Mesendoderm (in vitro differentiated cells): ENCODE data around the gene KIF23.

ENCODE experiments used
- DNase-seq: peaks from one replicate; pipeline ENCODE4 v3.0.0; 2013
- H2AK5ac ChIP-seq: 2 replicates; pipeline ENCODE4 v1.6.1; 2013; ENCODE audit warnings: low read length, inconsistent platforms
- H2BK120ac ChIP-seq: 2 replicates; pipeline ENCODE4 v1.6.1; 2013; ENCODE audit warnings: low read depth, mild to moderate bottlenecking, low read length, moderate library complexity, mixed read lengths
- H2BK15ac ChIP-seq: replicated peaks from 2 replicates; pipeline ENCODE4 v1.6.1; 2013; ENCODE audit warnings: low read depth, mild to moderate bottlenecking, moderate library complexity
- H2BK5ac ChIP-seq: 2 replicates; pipeline ENCODE4 v1.6.1; 2013; ENCODE audit warnings: low read length, inconsistent platforms
- H3K18ac ChIP-seq: 2 replicates; pipeline ENCODE4 v1.6.1; 2013; ENCODE audit warnings: mild to moderate bottlenecking, low read length, mixed read lengths
- H3K23ac ChIP-seq: one replicate; pipeline ENCODE4 v1.6.1; 2013; ENCODE audit warnings: low read length
- H3K27ac ChIP-seq: 2 replicates; pipeline ENCODE4 v1.5.1; 2013; ENCODE audit warnings: low read depth, mild to moderate bottlenecking, inconsistent platforms, low read length, moderate library complexity
- H3K27me3 ChIP-seq: 2 replicates; pipeline ENCODE4 v1.6.1; 2013; ENCODE audit warnings: low read length, control low read depth, mild to moderate bottlenecking, inconsistent platforms; ENCODE audit not compliant: insufficient read depth, poor library complexity
- H3K36me3 ChIP-seq: 2 replicates; pipeline ENCODE4 v1.6.1; 2013; ENCODE audit warnings: low read length, inconsistent platforms; ENCODE audit not compliant: control insufficient read depth, insufficient read depth
- H3K4ac ChIP-seq: one replicate; pipeline ENCODE4 v1.6.1; 2013; ENCODE audit warnings: low read depth, mild to moderate bottlenecking, low read length, moderate library complexity
- H3K4me1 ChIP-seq: 2 replicates; pipeline ENCODE4 v1.6.1; 2013; ENCODE audit warnings: low read depth, low read length, inconsistent platforms; ENCODE audit not compliant: control insufficient read depth
- H3K4me2 ChIP-seq: 2 replicates; pipeline ENCODE4 v1.6.1; 2013; ENCODE audit warnings: low read length
- H3K4me3 ChIP-seq: 2 replicates; pipeline ENCODE4 v1.5.1; 2013; ENCODE audit warnings: mild to moderate bottlenecking, low read length
- H3K56ac ChIP-seq: one replicate; pipeline ENCODE4 v1.6.1; 2013; ENCODE audit warnings: low read length
- H3K79me1 ChIP-seq: 2 replicates; pipeline ENCODE4 v1.6.1; 2013; ENCODE audit warnings: low read length, inconsistent platforms
- H3K79me2 ChIP-seq: 2 replicates; pipeline ENCODE4 v1.6.1; 2013; ENCODE audit warnings: mild to moderate bottlenecking, low read length; ENCODE audit not compliant: control insufficient read depth, insufficient read depth
- H3K9ac ChIP-seq: 2 replicates; pipeline ENCODE4 v1.6.1; 2013; ENCODE audit warnings: low read length, inconsistent platforms
- H4K5ac ChIP-seq: one replicate; pipeline ENCODE4 v1.6.1; 2013; ENCODE audit warnings: low read length
- H4K8ac ChIP-seq: one replicate; pipeline ENCODE4 v1.6.1; 2013; ENCODE audit warnings: low read depth, mild to moderate bottlenecking, control low read depth, low read length, moderate library complexity
- WGBS: extraction: QIAGEN DNeasy Blood & Tissue Kit; methylation state at CpG from one replicate; pipeline ENCODE4 v1.1.7; 2013; ENCODE audit warnings: low lambda C conversion rate, missing lambda C conversion rate; ENCODE audit not compliant: insufficient coverage; ENCODE audit errors: extremely low coverage; 5-methylcytosine and 5-hydroxymethylcytosine counted together

KIF23 gene

DNA sequence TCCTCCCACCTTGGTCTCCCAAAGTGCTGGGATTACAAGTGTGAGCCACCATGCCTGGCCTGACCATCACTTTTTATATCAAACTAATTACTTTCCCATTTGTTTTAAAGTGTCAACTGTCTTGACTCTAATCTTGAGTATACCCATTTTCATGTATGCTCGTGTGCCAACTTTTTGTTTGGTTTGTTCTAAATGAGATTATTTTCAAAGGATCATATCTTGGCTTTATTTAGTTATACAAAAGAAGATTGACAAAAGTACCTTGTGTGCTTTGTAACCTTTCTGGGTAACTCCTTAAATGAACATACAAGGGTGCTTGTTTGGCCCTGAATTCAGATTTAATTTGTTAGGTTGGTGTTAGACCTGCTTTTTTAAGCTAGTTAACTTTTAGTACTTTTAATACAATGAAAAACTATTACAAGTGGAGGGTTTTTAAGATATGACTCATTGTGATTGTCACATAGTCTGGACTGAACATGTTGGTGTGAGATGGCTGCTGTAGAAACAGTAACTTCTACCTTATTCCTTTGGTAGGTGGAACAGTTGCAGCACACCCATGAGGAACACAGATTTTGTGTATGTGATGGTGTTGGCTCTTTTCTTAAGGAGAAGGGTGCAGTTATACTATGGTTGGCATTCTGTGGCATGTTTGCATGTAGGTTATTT lies 10.7 kb downstream of the KIF23 start:
- no peaks in the 10 kb centered on the region for H3K27me3 ChIP-seq
- no CpG with 5 or more reads among the region's 1 CpG for WGBS
- no peak overlapping the region for H3K18ac ChIP-seq
- no peak overlapping the region for H2BK15ac ChIP-seq
- H3K27ac ChIP-seq = no peak overlapping the region
- no peak overlapping the region for H3K4me3 ChIP-seq
- peaks cover 1% of the 10 kb centered on the region for H3K79me2 ChIP-seq
- H3K23ac ChIP-seq = no peak overlapping the region
- no peak overlapping the region for H2BK120ac ChIP-seq
- H3K4me2 ChIP-seq = no peak overlapping the region
- H3K79me1 ChIP-seq = peaks cover 6% of the 10 kb centered on the region
- no peak for DNase-seq
- no peak overlapping the region for H4K5ac ChIP-seq
- H4K8ac ChIP-seq = no peak overlapping the region
- no peaks in the 10 kb centered on the region for H3K4me1 ChIP-seq
- no peak overlapping the region for H3K56ac ChIP-seq
- no peak overlapping the region for H2BK5ac ChIP-seq
- H3K9ac ChIP-seq = no peak overlapping the region
- no peak overlapping the region for H3K4ac ChIP-seq
- H3K36me3 ChIP-seq = peaks cover 17% of the 10 kb centered on the region
- no peak overlapping the region for H2AK5ac ChIP-seq

DNA sequence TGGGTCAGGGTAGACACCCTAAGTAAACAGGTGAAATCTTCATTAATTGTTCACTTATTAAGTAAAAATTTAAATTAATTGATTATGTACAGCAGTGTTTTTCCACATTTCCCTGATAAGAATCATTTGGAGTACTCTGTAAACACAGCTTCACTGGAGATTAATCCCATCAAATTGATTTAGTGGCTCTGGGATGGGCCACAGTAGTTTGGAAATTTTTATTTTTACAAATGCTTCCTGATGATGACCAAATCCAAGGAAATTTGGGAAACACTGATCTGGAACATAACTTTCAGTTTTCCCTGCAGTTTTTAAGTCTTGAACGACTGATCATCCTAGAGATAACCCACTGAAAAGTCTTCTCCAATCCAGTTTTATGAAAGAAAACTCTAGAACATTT lies 19.7 kb downstream of the KIF23 start:
- Histone ChIP-seq H3K27ac (no peak overlapping the region), H3K18ac (no peak overlapping the region), H2AK5ac (no peak overlapping the region), H4K5ac (no peak overlapping the region), H3K4ac (no peak overlapping the region), H3K4me3 (no peak overlapping the region), H3K9ac (no peak overlapping the region), H2BK5ac (no peak overlapping the region), H3K79me2 (peaks cover 3% of the 10 kb centered on the region), H2BK15ac (no peak overlapping the region), H3K36me3 (peaks cover 16% of the 10 kb centered on the region), H4K8ac (no peak overlapping the region), H3K4me1 (no peaks in the 10 kb centered on the region), H3K79me1 (peaks cover 6% of the 10 kb centered on the region), H2BK120ac (no peak overlapping the region), H3K27me3 (no peaks in the 10 kb centered on the region), H3K4me2 (no peak overlapping the region), H3K56ac (no peak overlapping the region), H3K23ac (no peak overlapping the region)
- no peak for DNase-seq
- no CpG with 5 or more reads among the region's 1 CpG for WGBS

DNA sequence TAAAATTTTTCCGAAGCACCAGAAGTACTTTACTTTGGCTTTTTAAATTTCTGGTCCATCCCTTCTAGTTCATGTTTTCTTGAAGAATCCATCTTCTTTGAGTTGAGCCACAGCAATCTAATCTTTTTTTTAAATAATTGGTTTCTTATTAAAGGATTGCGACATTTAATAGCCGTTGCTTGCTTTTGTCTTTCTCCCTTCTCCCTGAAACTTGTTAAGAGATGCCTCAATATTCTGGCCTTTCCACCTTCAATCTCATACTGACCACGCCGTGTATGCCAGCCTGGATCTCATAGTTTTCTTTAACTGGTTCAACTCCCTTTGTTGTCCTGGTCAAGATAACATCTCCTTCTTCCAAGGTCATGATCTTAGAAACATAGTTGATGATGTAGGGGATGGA lies 20.1 kb downstream of the KIF23 start:
- no peak overlapping the region for H3K23ac ChIP-seq
- no peak overlapping the region for H3K4me3 ChIP-seq
- H3K56ac ChIP-seq = no peak overlapping the region
- no peak overlapping the region for H2BK120ac ChIP-seq
- H3K18ac ChIP-seq = no peak overlapping the region
- no peak overlapping the region for H3K4ac ChIP-seq
- H3K9ac ChIP-seq = no peak overlapping the region
- no peak overlapping the region for H2AK5ac ChIP-seq
- no peaks in the 10 kb centered on the region for H3K27me3 ChIP-seq
- peaks cover 6% of the 10 kb centered on the region for H3K79me1 ChIP-seq
- no CpG with 5 or more reads among the region's 5 CpGs for WGBS
- H3K79me2 ChIP-seq = peaks cover 3% of the 10 kb centered on the region
- H3K36me3 ChIP-seq = peaks cover 15% of the 10 kb centered on the region
- no peaks in the 10 kb centered on the region for H3K4me1 ChIP-seq
- H4K5ac ChIP-seq = no peak overlapping the region
- no peak overlapping the region for H4K8ac ChIP-seq
- no peak overlapping the region for H3K4me2 ChIP-seq
- no peak overlapping the region for H3K27ac ChIP-seq
- H2BK5ac ChIP-seq = no peak overlapping the region
- no peak overlapping the region for H2BK15ac ChIP-seq
- DNase-seq = no peak

DNA sequence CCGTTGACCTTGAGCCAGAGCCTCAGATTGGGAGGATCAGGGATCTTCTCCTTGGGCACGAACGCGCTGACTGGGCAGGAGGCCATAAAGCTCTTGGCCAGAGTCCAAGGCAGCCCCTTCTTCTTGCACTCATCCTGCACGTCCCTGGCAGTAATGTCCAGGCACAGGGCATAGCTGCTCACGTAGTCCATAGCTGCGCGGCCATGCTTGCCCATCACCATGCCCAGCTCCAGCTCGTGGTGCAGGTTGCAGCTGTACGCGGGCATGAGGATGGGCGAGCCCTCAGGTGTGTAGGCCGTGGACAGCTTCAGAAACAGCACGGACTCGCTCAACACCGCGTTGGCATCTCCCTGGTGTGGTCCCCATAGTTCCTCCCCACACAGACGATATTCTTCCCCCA lies 20.5 kb downstream of the KIF23 start:
- no peak for DNase-seq
- no peak overlapping the region for H3K4me3 ChIP-seq
- no peak overlapping the region for H3K23ac ChIP-seq
- H3K79me1 ChIP-seq = peaks cover 6% of the 10 kb centered on the region
- H3K27ac ChIP-seq = no peak overlapping the region
- H2BK5ac ChIP-seq = no peak overlapping the region
- no peaks in the 10 kb centered on the region for H3K27me3 ChIP-seq
- no peak overlapping the region for H3K9ac ChIP-seq
- no peak overlapping the region for H2BK120ac ChIP-seq
- H2AK5ac ChIP-seq = no peak overlapping the region
- no peak overlapping the region for H4K5ac ChIP-seq
- H3K56ac ChIP-seq = no peak overlapping the region
- no peak overlapping the region for H3K18ac ChIP-seq
- H3K4me2 ChIP-seq = no peak overlapping the region
- H3K4me1 ChIP-seq = no peaks in the 10 kb centered on the region
- no peak overlapping the region for H4K8ac ChIP-seq
- H3K79me2 ChIP-seq = peaks cover 3% of the 10 kb centered on the region
- H3K4ac ChIP-seq = no peak overlapping the region
- no CpG with 5 or more reads among the region's 18 CpGs for WGBS
- H3K36me3 ChIP-seq = peaks cover 12% of the 10 kb centered on the region
- no peak overlapping the region for H2BK15ac ChIP-seq

DNA sequence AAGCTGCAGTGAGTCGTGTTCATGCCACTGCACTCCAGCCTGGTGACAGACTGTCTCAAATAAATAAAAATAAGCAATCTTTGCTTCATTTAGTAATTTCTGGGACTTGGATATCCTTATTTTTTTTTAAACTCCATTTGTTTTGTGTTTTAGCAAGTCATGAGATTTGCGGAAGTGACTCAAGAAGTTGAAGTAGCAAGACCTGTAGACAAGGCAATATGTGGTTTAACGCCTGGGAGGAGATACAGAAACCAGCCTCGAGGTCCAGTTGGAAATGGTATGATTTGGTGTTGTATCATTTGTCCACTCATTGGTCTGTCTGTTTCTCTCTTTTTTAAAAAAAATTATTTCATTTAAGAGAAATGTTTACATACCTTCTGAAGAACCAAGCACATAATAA lies 21.8 kb downstream of the KIF23 start:
- Histone ChIP-seq H2BK15ac (no peak overlapping the region), H3K36me3 (peaks cover 15% of the 10 kb centered on the region), H3K79me1 (peaks cover 2% of the 10 kb centered on the region), H3K27ac (no peak overlapping the region), H3K27me3 (no peaks in the 10 kb centered on the region), H4K5ac (no peak overlapping the region), H3K9ac (no peak overlapping the region), H3K4me2 (no peak overlapping the region), H4K8ac (no peak overlapping the region), H2BK120ac (no peak overlapping the region), H2BK5ac (no peak overlapping the region), H2AK5ac (no peak overlapping the region), H3K23ac (no peak overlapping the region), H3K4me1 (no peaks in the 10 kb centered on the region), H3K18ac (no peak overlapping the region), H3K4me3 (no peak overlapping the region), H3K79me2 (peaks cover under 1% of the 10 kb centered on the region), H3K56ac (no peak overlapping the region), H3K4ac (no peak overlapping the region)
- no CpG with 5 or more reads among the region's 4 CpGs for WGBS
- DNase-seq = no peak

DNA sequence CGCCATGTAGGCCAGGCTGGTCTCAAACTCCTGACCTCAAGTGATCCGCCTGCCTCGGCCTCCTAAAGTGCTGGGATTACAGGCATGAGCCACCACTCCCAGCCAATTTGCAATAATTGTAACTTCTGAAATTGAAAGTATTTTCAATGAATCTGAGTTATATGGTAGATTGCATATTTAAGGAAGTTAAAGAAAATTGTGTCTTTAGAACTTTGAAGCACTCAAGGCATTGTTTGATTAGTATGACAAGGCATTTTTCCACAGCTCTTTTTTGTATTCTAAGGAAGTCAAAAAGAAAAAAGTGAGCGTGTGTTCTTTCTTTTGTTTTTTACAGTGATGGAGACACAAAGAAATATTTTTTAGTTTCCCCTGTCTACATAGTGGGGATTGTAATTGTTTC lies 22.8 kb downstream of the KIF23 start:
- Histone ChIP-seq H3K79me2 (no peaks in the 10 kb centered on the region), H2AK5ac (no peak overlapping the region), H3K4me3 (no peak overlapping the region), H2BK5ac (no peak overlapping the region), H3K4ac (no peak overlapping the region), H4K8ac (no peak overlapping the region), H3K4me1 (no peaks in the 10 kb centered on the region), H3K18ac (no peak overlapping the region), H3K4me2 (no peak overlapping the region), H2BK15ac (no peak overlapping the region), H2BK120ac (no peak overlapping the region), H3K56ac (no peak overlapping the region), H3K23ac (no peak overlapping the region), H4K5ac (no peak overlapping the region), H3K79me1 (no peaks in the 10 kb centered on the region), H3K9ac (no peak overlapping the region), H3K36me3 (peaks cover 16% of the 10 kb centered on the region), H3K27me3 (no peaks in the 10 kb centered on the region), H3K27ac (no peak overlapping the region)
- no peak for DNase-seq
- WGBS = no CpG with 5 or more reads among the region's 4 CpGs
